Stimulated activated CD8-positive, alpha-beta memory T cell treated with anti-CD3 and anti-CD28 coated beads, Interleukin-12 subunit alpha, Interleukin-12 subunit beta, amount 100 ng/mL, for 24 hours (primary cell): ENCODE data around the gene PLPPR3.

Source experiments
- DNase-seq: peaks from one replicate; pipeline ENCODE4 v3.0.0-alpha.2; 2020; ENCODE audit errors: extremely low read depth

Gene PLPPR3, protein sequence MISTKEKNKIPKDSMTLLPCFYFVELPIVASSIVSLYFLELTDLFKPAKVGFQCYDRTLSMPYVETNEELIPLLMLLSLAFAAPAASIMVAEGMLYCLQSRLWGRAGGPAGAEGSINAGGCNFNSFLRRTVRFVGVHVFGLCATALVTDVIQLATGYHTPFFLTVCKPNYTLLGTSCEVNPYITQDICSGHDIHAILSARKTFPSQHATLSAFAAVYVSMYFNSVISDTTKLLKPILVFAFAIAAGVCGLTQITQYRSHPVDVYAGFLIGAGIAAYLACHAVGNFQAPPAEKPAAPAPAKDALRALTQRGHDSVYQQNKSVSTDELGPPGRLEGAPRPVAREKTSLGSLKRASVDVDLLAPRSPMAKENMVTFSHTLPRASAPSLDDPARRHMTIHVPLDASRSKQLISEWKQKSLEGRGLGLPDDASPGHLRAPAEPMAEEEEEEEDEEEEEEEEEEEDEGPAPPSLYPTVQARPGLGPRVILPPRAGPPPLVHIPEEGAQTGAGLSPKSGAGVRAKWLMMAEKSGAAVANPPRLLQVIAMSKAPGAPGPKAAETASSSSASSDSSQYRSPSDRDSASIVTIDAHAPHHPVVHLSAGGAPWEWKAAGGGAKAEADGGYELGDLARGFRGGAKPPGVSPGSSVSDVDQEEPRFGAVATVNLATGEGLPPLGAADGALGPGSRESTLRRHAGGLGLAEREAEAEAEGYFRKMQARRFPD

DNA sequence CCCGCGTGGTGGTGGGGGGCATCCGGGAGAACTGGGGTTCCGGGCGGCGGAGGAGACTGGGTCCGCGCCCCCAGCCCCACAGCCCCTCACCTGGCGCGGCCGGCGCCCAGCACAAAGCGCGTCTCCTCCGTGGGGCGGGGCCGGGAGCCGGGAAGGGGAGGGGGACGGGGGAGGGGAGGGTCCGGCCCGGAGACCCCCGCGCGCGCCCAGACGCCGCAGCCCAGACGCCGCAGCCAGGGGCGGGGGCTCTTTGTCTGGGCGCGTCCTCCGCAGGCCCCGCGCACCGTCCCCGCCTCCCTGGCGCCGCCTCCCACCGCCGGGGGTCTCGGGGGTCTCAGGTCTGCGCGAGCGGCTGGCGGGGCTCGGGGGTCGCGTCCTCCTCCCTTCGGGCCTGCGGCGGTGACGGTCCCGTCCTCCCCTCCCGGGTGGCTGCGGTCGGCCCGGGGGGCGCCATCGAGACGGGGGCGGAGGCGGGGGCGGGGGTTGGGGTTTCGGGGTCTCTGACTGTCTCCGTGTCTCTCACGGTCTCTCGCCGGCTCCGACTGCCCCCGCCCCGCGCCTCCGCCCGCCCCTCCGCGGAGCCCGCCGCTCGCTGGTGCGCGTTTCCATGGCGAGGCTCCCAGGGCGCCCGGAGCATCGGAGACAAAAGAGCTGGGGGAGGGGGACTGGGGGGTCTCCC, at the start of gene PLPPR3:
PLPPR3 (minus strand) TSS at position 131 of the 679 bp plus-strand sequence. CDS start 396 bp downstream, outside the sequence.
- DNase-seq, result no peak

DNA sequence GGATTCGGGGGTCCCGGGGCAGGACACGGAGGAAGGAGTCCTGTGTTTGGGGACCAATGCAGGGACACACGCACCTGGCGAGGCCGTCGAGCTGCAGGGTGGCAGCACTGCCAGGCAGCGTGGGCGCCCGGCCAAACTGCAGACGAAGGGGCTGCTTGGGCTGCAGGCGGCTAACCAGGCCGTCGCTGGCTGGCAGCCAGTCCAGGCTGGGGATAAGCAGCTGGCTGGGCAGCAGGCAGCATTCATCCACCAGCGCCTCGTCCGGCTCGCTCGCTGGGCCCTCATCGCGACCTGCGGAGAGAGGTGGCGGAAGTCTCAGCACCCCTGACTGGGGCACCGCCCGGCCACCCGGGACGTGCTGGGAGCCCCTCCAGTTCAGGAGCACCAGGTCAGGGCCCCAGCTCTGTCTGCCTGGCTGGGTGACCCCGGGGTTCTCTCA, 49.2 kb upstream of the PLPPR3 start:
- no peak for DNase-seq

DNA sequence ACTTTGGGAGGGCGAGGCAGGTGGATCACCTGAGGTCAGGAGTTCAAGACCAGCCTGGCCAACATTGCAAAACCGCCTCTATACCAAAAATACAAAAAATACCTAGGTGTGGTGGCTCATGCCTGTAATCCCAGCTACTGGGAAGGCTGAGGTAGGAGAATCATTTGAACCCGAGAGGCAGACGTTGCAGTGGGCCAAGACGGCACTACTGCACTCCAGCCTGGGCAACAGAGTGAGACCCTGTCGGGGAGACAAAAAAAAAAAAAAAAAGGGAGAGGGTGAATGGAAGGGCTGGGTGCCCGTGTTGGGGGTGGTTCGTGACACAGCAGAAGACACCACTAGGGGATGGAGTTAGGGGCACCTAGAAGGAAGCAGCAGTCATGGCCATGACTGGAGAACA, 48.6 kb upstream of the PLPPR3 start:
- DNase-seq, result no peak

DNA sequence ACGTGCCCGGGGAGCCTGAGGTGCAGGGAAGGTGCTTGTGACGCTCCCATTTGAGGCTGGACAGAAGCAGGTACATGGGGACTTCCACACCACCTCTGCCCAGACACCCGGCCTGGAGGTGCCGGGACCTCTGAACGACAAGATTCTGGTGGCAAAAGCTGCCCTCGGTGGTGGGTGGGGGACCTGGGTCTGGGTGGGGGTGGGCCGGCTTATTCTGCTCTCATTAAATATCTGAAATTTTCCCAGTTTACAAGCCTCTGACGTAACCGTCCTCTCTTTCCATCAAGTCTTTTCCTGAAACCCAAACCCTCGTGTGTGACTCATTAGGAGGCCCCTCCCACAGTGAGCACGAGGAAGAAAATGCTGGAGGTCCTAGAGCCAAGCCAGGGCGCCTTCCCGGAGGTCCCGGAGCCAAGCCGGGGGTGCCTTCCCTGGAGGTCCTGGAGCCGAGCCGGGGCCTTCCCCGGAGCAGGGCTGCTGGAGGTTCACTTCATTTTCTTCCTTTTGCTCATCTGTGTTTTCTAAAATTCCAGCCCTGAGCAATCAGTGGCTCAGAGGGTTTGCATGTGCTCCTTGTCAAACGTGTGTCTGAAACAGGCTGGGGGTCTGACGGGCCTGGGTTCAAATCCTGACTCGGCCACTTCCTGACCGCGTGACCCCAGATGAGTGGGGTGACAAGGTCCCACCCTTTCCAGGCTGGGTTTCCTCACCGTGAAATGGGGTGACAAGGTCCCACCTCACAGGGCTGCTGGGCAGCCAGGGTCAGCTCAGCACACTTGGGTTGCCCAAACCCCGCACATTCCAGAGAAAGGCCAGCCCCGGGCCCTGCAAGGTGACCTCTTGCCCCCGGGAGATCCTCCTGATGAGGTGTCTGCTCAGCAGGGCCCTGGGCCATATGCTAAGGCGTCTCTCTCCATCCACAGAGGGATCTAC, 47.8 kb upstream of the PLPPR3 start:
- no peak for DNase-seq

DNA sequence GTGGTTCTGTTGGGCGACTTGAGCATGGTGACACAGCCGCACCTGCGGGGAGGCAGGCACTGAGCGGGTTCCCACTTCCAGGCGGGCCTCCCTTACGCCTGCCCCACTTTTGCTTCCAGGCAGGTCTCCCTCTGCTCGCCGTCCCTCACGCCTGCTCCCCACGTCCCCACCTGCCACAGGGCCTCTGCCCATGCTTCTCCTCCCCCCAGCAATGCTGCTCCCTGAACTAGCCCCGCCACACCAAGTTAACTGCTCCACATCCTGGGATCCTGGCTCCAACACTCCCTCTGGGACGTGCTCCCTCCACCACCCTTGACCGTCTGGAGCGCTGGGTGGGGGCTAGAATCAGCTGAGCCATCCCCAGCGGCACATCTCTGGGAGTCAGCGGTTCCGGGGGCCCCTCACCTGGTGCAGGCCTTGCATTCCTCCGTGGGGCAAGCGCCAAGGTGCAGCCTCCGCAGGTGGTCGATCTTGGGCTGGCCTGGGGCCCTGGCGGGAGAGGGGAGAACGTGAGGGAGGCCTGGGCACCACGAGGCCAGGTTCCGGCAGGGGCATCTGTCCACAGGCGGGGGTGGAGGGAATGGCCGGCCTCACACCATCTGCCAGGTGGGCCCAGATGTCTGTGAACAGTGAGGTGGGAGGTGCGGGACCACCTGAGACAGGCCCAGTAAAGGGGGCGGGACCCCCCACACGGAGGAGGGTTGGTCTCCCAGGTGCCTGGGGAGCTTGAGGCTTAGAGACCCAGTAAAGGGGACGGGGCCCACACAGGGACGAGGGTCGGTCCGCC, 46.9 kb upstream of the PLPPR3 start:
- no peak for DNase-seq

DNA sequence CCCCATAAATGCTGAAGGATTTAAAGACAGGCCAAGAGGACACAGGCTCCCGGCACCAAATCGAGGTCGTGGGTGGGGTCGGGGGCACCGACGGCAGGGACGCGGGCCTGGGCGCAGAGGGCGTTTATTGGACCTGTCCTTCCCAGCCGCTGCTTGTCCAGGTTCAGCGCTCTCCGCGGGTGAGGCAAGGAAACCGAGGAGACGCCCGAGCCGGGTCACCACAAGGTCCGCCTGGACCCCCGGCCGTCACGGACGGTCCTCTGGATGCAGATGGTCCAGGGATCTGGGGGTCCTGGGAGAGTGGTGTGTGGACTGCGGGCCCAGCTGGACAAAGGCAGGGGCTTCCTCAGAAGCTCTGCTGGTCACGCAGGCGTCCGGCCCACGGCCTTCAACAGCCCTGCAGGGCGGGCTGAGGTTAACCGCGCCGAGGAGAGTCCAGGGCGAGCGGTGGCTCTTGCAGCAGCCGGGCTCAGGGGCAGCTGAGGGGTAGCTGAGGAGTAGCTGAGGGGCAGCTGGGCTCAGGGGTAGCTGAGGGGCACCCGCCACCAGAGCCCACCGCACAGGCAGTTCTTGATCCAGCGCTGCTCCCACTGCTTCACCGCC, 46.2 kb upstream of the PLPPR3 start:
- DNase-seq, result no peak

DNA sequence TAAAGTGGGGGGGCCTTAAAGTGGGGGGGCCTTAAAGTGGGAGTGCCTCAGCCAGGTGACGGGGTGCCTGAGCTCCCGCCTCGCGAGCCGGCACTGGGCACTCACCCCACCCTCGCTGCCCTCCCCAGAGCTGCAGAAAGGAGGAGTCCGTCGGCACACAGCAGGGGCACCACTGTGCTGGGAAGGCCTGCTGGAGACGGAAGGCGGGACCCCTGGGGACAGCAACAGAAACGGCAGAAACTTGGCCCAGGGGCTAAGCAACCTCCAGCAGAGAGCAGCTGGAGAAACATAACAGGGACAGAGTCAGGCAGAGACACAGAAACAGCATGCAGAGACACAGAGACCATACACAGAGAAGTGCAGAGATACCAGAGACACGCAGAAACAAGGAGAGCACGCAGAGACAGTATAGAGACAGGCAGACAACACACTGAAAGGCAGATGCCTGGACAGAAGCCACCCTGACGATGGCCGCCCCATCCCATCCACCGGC, 45.6 kb upstream of the PLPPR3 start:
- DNase-seq, result no peak

DNA sequence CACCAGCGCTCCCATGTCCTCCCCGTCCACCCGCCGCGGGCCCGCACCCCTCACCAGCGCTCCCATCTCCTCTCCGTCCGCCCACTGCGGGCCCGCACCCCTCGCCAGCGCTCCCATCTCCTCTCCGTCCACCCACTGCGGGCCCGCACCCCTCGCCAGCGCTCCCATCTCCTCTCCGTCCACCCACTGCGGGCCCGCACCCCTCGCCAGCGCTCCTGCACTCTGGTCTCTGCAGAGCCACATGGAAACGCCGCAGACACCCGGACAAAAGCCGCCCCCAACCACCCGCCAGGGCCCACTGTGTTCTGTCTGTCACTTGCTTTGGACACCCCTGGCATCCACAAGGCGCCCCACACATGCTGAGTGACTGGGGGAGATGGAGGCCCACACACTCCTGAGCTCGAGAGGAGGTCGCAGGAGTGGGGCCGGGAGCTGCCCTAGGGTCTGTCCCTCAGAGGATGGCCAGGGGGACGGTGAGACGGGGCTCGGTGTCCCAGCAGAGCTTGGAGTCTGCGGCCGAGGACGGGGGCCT, 45.1 kb upstream of the PLPPR3 start:
- no peak for DNase-seq

DNA sequence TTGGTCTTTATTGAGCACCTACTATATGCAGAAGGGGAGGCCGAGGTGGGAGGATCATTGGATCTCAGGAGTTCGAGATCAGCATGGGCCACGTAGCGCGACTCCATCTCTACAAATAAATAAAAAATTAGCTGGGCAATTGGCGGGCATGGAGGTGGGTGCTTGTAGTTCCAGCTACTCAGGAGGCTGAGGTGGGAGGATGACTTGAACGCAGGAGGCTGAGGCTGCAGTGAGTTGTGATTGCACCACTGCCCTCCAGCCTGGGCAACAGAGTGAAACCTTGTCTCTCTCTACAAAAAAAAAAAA, 41.5 kb upstream of the PLPPR3 start:
- no peak for DNase-seq

DNA sequence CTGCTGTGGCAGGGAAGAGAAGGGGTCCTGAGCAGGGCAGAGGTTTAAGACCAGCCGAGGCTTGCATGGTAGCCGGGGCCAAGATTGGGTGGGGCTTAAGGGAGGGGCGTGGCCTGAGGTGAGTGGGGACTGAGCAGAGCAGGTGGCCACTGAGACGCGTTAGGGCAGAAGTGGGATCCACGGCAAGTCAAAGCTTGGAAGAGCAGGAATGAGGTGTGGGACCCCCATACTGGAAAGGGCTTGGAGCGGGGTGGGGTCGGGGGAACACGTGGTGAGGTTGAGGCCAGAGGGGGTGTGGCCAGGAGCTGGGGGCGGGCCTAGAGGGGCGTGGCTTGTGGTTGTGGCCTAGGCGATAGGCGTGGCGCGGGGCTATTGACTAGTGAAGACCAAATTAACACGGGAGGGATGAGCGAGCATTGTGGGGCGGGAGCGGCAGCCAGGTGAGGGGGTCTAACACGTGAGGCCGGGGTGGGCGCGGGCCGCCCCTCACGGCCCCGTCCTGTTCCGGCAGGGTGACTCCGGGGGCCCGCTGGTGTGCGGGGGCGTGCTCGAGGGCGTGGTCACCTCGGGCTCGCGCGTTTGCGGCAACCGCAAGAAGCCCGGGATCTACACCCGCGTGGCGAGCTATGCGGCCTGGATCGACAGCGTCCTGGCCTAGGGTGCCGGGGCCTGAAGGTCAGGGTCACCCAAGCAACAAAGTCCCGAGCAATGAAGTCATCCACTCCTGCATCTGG, 41.0 kb upstream of the PLPPR3 start:
- no peak for DNase-seq

DNA sequence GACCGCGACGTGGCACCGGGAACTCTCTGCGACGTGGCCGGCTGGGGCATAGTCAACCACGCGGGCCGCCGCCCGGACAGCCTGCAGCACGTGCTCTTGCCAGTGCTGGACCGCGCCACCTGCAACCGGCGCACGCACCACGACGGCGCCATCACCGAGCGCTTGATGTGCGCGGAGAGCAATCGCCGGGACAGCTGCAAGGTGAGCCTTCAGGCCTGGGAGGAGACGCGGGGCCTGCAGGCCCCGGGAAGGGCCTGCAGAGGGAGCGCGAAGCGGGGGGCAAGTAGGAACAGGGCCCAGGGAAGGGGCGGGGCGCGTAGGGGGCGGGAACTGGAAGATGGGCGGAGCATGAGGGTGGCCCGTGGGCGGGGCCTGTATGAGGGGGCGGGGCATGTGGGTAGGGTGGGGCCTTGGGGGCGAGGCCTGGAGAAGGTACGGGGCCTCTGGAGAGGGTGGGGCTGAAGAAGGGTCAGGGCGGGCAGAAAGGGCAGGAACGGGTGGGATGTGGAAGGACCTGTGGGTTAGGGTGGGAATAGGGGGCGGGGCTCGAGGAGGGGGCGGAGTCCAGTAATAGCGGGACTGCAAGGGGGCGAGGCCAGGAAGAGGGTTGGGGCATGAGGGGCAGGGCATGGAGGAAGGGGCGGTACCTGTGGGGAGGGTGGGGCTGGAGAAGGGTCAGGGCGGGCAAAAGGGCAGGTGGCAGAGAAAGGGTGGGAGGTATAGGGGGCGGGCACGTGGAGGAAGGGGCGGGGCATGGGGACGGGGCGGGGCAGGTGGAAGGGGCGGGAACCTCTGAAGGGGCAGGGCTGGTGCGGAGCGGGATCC, 40.2 kb upstream of the PLPPR3 start:
- DNase-seq, result no peak

DNA sequence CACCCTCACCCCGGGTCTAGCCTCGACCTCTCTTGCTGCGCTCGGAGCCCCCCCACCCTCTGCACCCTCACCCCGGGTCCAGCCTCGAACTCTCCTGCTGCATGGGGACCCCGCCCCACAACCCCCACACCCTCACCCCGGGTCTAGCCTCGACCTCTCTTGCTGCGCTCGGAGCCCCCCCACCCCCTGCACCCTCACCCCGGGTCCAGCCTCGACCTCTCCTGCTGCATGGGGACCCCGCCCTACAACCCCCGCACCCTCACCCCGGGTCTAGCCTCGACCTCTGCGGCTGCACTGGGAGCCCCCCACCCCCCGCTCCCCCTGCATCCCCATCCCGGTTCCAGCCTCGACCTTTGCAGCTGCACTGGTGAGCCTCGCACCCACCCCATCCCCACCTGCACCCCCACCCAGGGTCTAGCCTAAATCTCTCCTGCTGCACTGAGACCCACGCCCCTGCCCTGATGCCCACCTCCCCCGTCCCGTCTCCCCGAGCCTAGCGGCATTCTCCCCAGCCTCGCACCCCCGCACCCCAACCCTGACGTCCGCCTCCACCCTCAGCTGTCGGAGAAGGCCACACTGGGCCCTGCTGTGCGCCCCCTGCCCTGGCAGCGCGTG, 39.5 kb upstream of the PLPPR3 start:
- DNase-seq, result no peak

DNA sequence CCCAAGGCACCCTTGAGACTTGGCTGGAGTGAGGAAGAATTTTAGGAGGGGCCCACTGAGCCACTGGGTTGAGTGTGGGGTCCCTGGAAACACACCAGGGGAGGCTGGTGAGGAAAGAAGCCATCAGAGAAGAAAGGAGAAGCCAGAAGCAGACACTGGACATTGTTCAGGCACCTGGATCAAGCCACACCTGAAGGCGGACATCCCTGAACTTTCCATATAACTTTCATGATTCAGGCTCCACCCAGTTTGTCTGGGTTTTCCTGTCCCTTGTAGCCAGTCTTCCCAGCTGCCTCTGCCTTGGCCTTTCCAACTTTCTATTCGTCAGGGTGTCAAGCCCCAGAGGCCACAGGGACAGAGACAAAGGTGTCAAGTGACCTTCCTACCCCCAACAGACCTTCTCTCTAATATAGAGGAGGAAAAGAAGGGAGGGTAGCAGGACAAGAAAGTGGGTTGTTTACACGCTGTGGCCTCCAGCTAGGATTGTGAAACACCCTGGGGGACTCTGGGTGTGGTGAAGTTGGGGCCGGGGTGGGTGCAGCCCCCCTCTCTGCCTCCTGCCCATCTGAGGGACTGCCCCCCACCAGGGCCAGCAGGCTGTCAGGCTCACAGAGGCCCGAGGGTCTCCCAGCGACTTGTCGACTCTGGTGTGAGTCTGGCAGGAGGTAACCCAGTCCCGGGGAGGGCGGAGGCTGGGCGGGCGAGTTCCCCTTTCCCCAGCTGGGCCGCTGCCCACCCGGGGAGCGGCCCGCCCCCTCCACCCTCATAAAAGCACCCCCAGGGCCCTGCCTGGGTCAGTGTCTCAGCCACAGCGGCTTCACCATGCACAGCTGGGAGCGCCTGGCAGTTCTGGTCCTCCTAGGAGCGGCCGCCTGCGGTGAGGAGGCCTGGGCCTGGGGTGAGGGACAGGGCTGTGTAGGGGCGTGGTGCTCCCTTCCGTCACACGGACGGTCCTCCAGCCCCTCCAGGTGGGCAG, 37.4 kb upstream of the PLPPR3 start, which contains the start of gene CFD:
CFD (plus strand) TSS at position 797 of the 976 bp plus-strand sequence; CDS start at position 823, 26 bp downstream.
- DNase-seq, result no peak

DNA sequence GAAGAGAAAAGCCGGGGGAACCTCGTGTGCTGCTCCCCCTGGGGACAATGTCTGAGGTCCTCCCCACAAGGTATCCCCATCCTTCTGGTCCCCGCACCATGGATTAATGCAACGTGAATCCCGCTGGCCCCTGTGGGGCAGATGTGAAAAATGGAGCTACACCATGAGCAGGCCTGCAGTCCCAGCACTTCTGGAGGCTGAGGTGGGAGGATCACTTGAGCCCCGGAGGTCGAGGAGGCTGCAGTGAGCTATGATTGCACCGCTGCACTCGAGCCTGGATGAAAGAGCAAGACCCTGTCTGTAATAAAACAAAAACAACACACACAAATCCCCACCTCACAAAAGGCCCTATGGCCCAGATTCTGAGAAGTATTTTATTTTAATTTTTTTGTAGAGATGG, 36.5 kb upstream of the PLPPR3 start:
- no peak for DNase-seq

DNA sequence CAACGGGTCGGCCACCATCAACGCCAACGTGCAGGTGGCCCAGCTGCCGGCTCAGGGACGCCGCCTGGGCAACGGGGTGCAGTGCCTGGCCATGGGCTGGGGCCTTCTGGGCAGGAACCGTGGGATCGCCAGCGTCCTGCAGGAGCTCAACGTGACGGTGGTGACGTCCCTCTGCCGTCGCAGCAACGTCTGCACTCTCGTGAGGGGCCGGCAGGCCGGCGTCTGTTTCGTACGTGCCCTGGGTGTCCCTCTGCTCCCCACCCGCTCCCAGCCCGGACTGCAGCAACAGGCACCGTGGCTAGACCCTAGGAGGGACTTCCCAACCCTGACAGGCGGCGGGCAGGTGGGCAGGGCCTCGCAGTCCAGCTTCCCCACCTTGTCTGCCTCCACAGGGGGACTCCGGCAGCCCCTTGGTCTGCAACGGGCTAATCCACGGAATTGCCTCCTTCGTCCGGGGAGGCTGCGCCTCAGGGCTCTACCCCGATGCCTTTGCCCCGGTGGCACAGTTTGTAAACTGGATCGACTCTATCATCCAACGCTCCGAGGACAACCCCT, 33.9 kb upstream of the PLPPR3 start:
- DNase-seq, result no peak

DNA sequence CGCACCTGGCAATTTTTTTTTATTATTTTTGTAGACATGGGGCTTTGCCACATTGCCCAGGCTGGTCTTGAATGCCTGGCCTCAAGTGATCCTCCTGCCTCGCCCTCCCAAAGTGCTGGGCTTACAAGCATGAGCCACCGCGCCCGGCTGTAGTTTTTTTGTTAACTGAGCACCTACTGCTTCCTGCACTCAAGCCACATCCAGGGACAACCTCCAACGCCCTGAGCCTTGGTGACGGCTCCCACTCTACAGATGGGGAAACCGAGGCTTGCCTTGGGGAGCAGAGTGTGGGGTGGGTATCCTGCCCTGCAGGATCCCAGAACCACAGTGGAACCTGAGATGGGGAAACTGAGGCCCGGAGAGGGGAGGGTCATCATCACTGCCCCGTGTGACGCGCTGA, 33.4 kb upstream of the PLPPR3 start:
- no peak for DNase-seq
